ENCODE results near the gene CD2AP.

CD2AP gene

GRCh38 chr6:47484616-47485015 lies 7.0 kb downstream of the CD2AP start:
- Histone ChIP-seq H3K27me3 (ENCODE audit: control insufficient read depth, insufficient read depth, low read length) (no peaks in the 10 kb centered on the region), H3K27ac (ENCODE audit: low read length) (no peak overlapping the region), H3K9me3 (ENCODE audit: control insufficient read depth, low read depth, low read length) (no peaks in the 10 kb centered on the region), H3K4me1 (ENCODE audit: control insufficient read depth, low read depth, low read length) (peaks cover 29% of the 10 kb centered on the region), H3K9ac (ENCODE audit: low read length) (no peak overlapping the region), H3K4me3 (ENCODE audit: low read length) (no peak overlapping the region), H3K36me3 (ENCODE audit: control insufficient read depth, low read depth, low read length) (no peaks in the 10 kb centered on the region)

GRCh38 chr6:47485083-47485482 lies 7.5 kb downstream of the CD2AP start:
- Histone ChIP-seq H3K27ac (ENCODE audit: low read length) (no peak overlapping the region), H3K9ac (ENCODE audit: low read length) (no peak overlapping the region), H3K9me3 (ENCODE audit: control insufficient read depth, low read depth, low read length) (no peaks in the 10 kb centered on the region), H3K4me3 (ENCODE audit: low read length) (no peak overlapping the region), H3K27me3 (ENCODE audit: control insufficient read depth, insufficient read depth, low read length) (no peaks in the 10 kb centered on the region), H3K4me1 (ENCODE audit: control insufficient read depth, low read depth, low read length) (peaks cover 24% of the 10 kb centered on the region), H3K36me3 (ENCODE audit: control insufficient read depth, low read depth, low read length) (no peaks in the 10 kb centered on the region)

- Histone ChIP-seq H3K4me1 (ENCODE audit: control insufficient read depth, low read depth, low read length) (peaks cover 19% of the 10 kb centered on the region), H3K27me3 (ENCODE audit: control insufficient read depth, insufficient read depth, low read length) (no peaks in the 10 kb centered on the region), H3K9me3 (ENCODE audit: control insufficient read depth, low read depth, low read length) (no peaks in the 10 kb centered on the region), H3K4me3 (ENCODE audit: low read length) (no peak overlapping the region), H3K27ac (ENCODE audit: low read length) (no peak overlapping the region), H3K36me3 (ENCODE audit: control insufficient read depth, low read depth, low read length) (no peaks in the 10 kb centered on the region), H3K9ac (ENCODE audit: low read length) (no peak overlapping the region)
Observed at GRCh38 chr6:47485491-47486135, 8.0 kb downstream of the CD2AP start.

DNA sequence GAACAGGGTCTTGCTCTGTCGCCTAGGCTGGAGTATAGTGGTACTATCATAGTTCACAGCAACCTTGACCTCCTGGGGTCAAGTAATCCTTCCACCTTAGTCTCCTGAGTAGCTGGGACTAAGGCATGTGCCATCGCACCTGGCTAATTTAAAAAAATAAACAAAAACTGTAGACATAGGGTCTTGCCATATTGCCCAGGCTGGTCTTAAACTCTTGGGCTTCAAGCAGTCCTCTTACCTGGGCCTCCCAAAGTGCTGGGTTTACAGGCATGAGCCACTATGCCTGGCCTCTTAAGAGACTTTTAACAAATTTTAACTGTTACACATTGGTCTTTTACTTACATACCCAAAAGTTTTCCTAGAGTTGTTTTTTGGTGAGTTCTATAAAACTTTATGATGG lies 12.4 kb downstream of the CD2AP start:
- H3K4me3 ChIP-seq (ENCODE audit: low read length) = no peak overlapping the region
- H3K36me3 ChIP-seq (ENCODE audit: control insufficient read depth, low read depth, low read length) = no peaks in the 10 kb centered on the region
- H3K9ac ChIP-seq (ENCODE audit: low read length) = no peak overlapping the region
- no peaks in the 10 kb centered on the region for H3K27me3 ChIP-seq (ENCODE audit: control insufficient read depth, insufficient read depth, low read length)
- no peaks in the 10 kb centered on the region for H3K9me3 ChIP-seq (ENCODE audit: control insufficient read depth, low read depth, low read length)
- H3K4me1 ChIP-seq (ENCODE audit: control insufficient read depth, low read depth, low read length) = peaks cover 20% of the 10 kb centered on the region
- no peak overlapping the region for H3K27ac ChIP-seq (ENCODE audit: low read length)

DNA sequence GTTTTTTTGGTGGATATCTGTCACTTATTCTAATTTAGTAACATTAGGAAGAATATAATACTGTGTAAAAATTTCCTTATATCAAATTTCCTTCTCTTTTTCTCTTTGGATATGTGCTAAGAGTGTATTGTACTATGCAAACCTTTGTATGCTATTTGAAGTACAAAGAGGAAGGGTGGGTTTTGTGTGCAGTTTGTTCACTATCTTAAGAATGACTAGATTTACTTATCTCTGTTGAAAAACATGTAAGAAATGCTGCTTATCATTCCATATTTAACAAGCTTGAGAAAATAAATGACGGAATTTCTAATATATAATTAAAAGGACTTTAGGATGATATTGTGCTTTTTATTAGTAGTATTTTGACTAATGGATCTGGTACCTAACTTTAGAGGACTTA lies 13.1 kb downstream of the CD2AP start:
- Histone ChIP-seq H3K4me3 (ENCODE audit: low read length) (no peak overlapping the region), H3K27ac (ENCODE audit: low read length) (no peak overlapping the region), H3K9ac (ENCODE audit: low read length) (no peak overlapping the region), H3K27me3 (ENCODE audit: control insufficient read depth, insufficient read depth, low read length) (no peaks in the 10 kb centered on the region), H3K4me1 (ENCODE audit: control insufficient read depth, low read depth, low read length) (peaks cover 27% of the 10 kb centered on the region), H3K36me3 (ENCODE audit: control insufficient read depth, low read depth, low read length) (no peaks in the 10 kb centered on the region), H3K9me3 (ENCODE audit: control insufficient read depth, low read depth, low read length) (no peaks in the 10 kb centered on the region)

DNA sequence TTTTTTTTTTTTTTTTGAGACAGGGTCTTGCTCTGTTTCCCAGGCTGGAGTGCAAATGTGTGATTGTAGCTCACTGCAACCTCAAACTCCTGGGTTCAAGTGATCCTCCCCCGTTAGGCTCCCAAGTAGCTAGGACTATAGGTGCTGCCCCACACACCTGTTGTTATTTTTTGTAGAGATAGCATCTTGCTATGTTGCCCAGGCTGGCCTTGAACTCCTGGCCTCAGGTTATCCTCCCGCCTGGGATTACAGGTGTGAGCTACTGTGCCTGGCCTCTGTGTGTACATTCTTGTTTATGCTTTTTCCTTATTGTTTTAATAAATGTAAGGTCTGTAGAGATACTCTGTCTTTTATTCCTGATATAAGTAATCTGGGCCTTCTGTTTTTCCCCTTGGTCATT lies 14.8 kb downstream of the CD2AP start:
- Histone ChIP-seq H3K27ac (ENCODE audit: low read length) (no peak overlapping the region), H3K9me3 (ENCODE audit: control insufficient read depth, low read depth, low read length) (no peaks in the 10 kb centered on the region), H3K4me1 (ENCODE audit: control insufficient read depth, low read depth, low read length) (peaks cover 28% of the 10 kb centered on the region), H3K9ac (ENCODE audit: low read length) (no peak overlapping the region), H3K36me3 (ENCODE audit: control insufficient read depth, low read depth, low read length) (no peaks in the 10 kb centered on the region), H3K27me3 (ENCODE audit: control insufficient read depth, insufficient read depth, low read length) (no peaks in the 10 kb centered on the region), H3K4me3 (ENCODE audit: low read length) (no peak overlapping the region)

DNA sequence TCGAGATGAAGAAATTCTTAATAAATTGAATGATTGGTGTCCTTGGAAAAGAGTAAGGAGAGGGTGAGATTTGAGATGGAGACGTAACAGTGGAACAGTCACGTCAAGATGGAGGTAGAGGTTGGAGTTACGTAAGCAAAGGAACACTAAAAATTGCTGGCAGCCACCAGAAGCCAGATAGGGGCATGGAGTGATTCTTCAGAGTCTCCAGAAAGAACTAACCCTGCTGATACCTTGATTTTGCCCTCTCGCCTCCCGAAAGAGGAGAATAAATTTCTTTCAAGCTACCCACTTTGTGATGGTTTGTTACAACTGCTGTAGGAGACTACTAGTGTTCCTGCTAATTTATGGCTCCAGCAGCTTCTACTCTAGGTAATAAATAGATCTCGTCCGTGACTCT lies 17.6 kb downstream of the CD2AP start:
- Histone ChIP-seq H3K36me3 (ENCODE audit: control insufficient read depth, low read depth, low read length) (no peaks in the 10 kb centered on the region), H3K4me1 (ENCODE audit: control insufficient read depth, low read depth, low read length) (peaks cover 39% of the 10 kb centered on the region), H3K9ac (ENCODE audit: low read length) (no peak overlapping the region), H3K27ac (ENCODE audit: low read length) (no peak overlapping the region), H3K27me3 (ENCODE audit: control insufficient read depth, insufficient read depth, low read length) (no peaks in the 10 kb centered on the region), H3K9me3 (ENCODE audit: control insufficient read depth, low read depth, low read length) (no peaks in the 10 kb centered on the region), H3K4me3 (ENCODE audit: low read length) (no peak overlapping the region)

- H3K27ac ChIP-seq (ENCODE audit: low read length) = no peak overlapping the region
- no peaks in the 10 kb centered on the region for H3K27me3 ChIP-seq (ENCODE audit: control insufficient read depth, insufficient read depth, low read length)
- H3K4me3 ChIP-seq (ENCODE audit: low read length) = no peak overlapping the region
- H3K9ac ChIP-seq (ENCODE audit: low read length) = no peak overlapping the region
- H3K9me3 ChIP-seq (ENCODE audit: control insufficient read depth, low read depth, low read length) = no peaks in the 10 kb centered on the region
- H3K36me3 ChIP-seq (ENCODE audit: control insufficient read depth, low read depth, low read length) = no peaks in the 10 kb centered on the region
- H3K4me1 ChIP-seq (ENCODE audit: control insufficient read depth, low read depth, low read length) = peaks cover 42% of the 10 kb centered on the region
Observed at GRCh38 chr6:47495954-47496545, 18.5 kb downstream of the CD2AP start.

DNA sequence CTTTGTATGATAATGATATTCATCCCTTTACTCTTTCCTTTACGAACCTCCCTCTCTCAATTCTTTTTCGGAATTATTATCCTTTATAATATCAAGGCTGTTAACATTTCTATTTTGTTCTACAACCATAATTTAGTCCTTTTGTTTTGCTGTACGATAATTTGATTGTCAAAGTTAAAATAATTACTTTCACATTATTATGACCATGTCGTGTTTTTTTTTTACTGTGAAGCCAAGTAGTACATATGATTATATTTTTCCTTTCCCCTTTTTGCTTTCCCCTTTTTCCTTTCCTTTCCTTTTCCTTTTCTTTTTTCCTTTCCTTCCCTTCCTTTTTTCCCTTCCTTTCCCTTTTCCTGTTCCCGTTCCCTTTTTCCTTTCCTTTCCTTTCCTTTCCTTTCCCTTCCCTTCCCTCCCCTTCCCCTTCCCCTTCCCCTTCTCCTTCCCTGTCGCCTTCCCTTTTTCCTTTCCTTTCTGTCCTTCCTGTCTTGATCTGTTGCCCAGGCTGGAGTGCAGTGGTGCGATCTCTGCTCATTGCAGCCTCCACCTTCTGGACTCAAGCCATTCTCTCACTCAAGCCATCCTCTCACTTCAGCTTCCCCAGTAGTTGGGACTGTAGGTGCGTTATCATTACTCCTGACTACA lies 19.5 kb downstream of the CD2AP start:
- Histone ChIP-seq H3K9ac (ENCODE audit: low read length) (no peak overlapping the region), H3K4me1 (ENCODE audit: control insufficient read depth, low read depth, low read length) (peaks cover 38% of the 10 kb centered on the region), H3K4me3 (ENCODE audit: low read length) (no peak overlapping the region), H3K27ac (ENCODE audit: low read length) (no peak overlapping the region), H3K27me3 (ENCODE audit: control insufficient read depth, insufficient read depth, low read length) (no peaks in the 10 kb centered on the region), H3K36me3 (ENCODE audit: control insufficient read depth, low read depth, low read length) (no peaks in the 10 kb centered on the region), H3K9me3 (ENCODE audit: control insufficient read depth, low read depth, low read length) (no peaks in the 10 kb centered on the region)

DNA sequence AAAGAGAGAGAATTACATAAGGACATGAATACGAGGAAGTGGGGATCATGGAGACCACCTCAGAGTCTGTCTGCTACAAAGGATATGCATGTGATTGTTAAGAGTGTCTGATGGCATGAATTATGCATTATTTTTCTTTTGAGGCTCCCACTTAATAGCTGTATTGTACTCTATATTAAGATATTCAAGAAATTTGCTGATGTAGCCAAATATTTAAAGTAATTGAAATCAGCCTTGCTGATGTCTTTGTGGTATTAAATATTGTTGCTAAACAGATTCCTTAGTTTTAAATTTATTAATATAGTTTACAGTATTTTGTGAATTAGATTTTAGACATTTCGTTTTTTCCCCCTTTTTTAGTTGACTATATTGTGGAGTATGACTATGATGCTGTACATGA lies 25.3 kb downstream of the CD2AP start:
- no peak overlapping the region for H3K4me3 ChIP-seq (ENCODE audit: low read length)
- peaks cover 9% of the 10 kb centered on the region for H3K36me3 ChIP-seq (ENCODE audit: control insufficient read depth, low read depth, low read length)
- no peak overlapping the region for H3K9ac ChIP-seq (ENCODE audit: low read length)
- no peaks in the 10 kb centered on the region for H3K9me3 ChIP-seq (ENCODE audit: control insufficient read depth, low read depth, low read length)
- H3K4me1 ChIP-seq (ENCODE audit: control insufficient read depth, low read depth, low read length) = peaks cover 12% of the 10 kb centered on the region
- H3K27ac ChIP-seq (ENCODE audit: low read length) = no peak overlapping the region
- no peaks in the 10 kb centered on the region for H3K27me3 ChIP-seq (ENCODE audit: control insufficient read depth, insufficient read depth, low read length)

- Histone ChIP-seq H3K9ac (ENCODE audit: low read length) (no peak overlapping the region), H3K27me3 (ENCODE audit: control insufficient read depth, insufficient read depth, low read length) (no peaks in the 10 kb centered on the region), H3K4me1 (ENCODE audit: control insufficient read depth, low read depth, low read length) (no peaks in the 10 kb centered on the region), H3K36me3 (ENCODE audit: control insufficient read depth, low read depth, low read length) (peaks cover 14% of the 10 kb centered on the region), H3K4me3 (ENCODE audit: low read length) (no peak overlapping the region), H3K9me3 (ENCODE audit: control insufficient read depth, low read depth, low read length) (peaks cover 3% of the 10 kb centered on the region), H3K27ac (ENCODE audit: low read length) (no peak overlapping the region)
Observed at GRCh38 chr6:47509937-47510336, 32.3 kb downstream of the CD2AP start.

- Histone ChIP-seq H3K27me3 (ENCODE audit: control insufficient read depth, insufficient read depth, low read length) (no peaks in the 10 kb centered on the region), H3K4me1 (ENCODE audit: control insufficient read depth, low read depth, low read length) (peaks cover 3% of the 10 kb centered on the region), H3K27ac (ENCODE audit: low read length) (no peak overlapping the region), H3K9me3 (ENCODE audit: control insufficient read depth, low read depth, low read length) (peaks cover 3% of the 10 kb centered on the region), H3K4me3 (ENCODE audit: low read length) (no peak overlapping the region), H3K9ac (ENCODE audit: low read length) (no peak overlapping the region), H3K36me3 (ENCODE audit: control insufficient read depth, low read depth, low read length) (peaks cover 17% of the 10 kb centered on the region)
Observed at GRCh38 chr6:47512872-47513271, 35.3 kb downstream of the CD2AP start.
